Upper lobe of right lung (tissue), 1 donor: ENCODE data around the gene NRXN3. TPM values are rescaled to one million over a fixed set of nuclear protein-coding genes. Genes with fewer than 3 reads are reported as not detected.

Experiments used
- ATAC-seq: fragments of 200-7000 bp; cut with Tn5 transposase; one replicate; pipeline ENCODE4 v1.9.1; 2020; ENCODE audit warnings: mild to moderate bottlenecking, moderate library complexity
- DNase-seq: peaks from one replicate; pipeline ENCODE4 v3.0.0-alpha.2; 2020
- H3K27ac ChIP-seq: fragments of 200-600 bp; one replicate; pipeline ENCODE4 v1.8.0; 2022
- H3K27me3 ChIP-seq: fragments of 200-600 bp; one replicate; pipeline ENCODE4 v1.8.0; 2022; ENCODE audit warnings: mild to moderate bottlenecking
- H3K36me3 ChIP-seq: fragments of 200-600 bp; one replicate; pipeline ENCODE4 v1.8.0; 2022
- H3K4me1 ChIP-seq: fragments of 200-600 bp; one replicate; pipeline ENCODE4 v1.8.0; 2022
- H3K4me3 ChIP-seq: fragments of 200-600 bp; one replicate; pipeline ENCODE4 v1.8.0; 2022; ENCODE audit warnings: mild to moderate bottlenecking
- H3K9me3 ChIP-seq: fragments of 200-600 bp; one replicate; pipeline ENCODE4 v1.8.0; 2022
- intact Hi-C: fragments of 100-400 bp; cut with DNase I; formaldehyde crosslinking; loops from one replicate; pipeline ENCODE4 v1.11.0; 2022
- total RNA-seq: library from RNA; stranded (reverse); fragmentation: NEBNext Ultra II Directional; extraction: Animal tissue kit (Norgen Biotek cat#: 25700); gene quantifications from one replicate; pipeline ENCODE4 v1.2.1, GENCODE V29; 2021
- TF ChIP-seq, protein P1 (sequence below): fragments of 200-600 bp; IDR thresholded peaks from one replicate; pipeline ENCODE4 v1.8.0; 2022; ENCODE audit warnings: antibody characterized with exemption
- donor health status: DM: no; HTN: yes; CAD: no; lungs with severe emphysema.

Gene NRXN3
- total RNA-seq, 1 donor from 2014 or later, result 10.0 TPM

DNA sequence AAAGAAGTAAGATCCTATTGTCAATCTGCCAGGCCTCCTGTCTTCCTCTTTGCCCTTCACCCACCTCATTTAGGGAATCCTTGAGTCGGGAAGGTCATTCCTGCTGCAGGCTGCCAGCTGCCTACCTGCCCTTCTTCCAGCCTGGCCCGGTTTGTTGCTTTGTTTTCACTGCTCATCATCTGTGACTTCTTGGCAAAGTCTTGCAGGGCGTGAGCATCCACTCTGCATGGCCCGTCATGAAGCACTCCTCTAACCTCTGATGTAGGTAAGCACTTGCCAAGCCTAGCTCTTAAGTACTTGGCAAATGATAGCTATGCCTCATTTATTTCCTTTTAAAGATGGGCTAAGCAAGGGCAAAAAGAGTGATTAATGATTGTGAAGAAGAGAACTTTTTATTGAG is 192.8 kb downstream of the NRXN3 start:
- ATAC-seq (peak; percentile 33), DNase-seq (no peak)
- no peaks in the 10 kb centered on the region for H3K36me3 ChIP-seq
- intact Hi-C loops, result no loop called here
- H3K9me3 ChIP-seq, result no peaks in the 10 kb centered on the region
- TF ChIP-seq, protein P1, sequence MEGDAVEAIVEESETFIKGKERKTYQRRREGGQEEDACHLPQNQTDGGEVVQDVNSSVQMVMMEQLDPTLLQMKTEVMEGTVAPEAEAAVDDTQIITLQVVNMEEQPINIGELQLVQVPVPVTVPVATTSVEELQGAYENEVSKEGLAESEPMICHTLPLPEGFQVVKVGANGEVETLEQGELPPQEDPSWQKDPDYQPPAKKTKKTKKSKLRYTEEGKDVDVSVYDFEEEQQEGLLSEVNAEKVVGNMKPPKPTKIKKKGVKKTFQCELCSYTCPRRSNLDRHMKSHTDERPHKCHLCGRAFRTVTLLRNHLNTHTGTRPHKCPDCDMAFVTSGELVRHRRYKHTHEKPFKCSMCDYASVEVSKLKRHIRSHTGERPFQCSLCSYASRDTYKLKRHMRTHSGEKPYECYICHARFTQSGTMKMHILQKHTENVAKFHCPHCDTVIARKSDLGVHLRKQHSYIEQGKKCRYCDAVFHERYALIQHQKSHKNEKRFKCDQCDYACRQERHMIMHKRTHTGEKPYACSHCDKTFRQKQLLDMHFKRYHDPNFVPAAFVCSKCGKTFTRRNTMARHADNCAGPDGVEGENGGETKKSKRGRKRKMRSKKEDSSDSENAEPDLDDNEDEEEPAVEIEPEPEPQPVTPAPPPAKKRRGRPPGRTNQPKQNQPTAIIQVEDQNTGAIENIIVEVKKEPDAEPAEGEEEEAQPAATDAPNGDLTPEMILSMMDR, result no peak
- H3K27me3 ChIP-seq, result no peaks in the 10 kb centered on the region
- no peak overlapping the region for H3K27ac ChIP-seq
- no peaks in the 10 kb centered on the region for H3K4me1 ChIP-seq
- H3K4me3 ChIP-seq, result no peak overlapping the region

DNA sequence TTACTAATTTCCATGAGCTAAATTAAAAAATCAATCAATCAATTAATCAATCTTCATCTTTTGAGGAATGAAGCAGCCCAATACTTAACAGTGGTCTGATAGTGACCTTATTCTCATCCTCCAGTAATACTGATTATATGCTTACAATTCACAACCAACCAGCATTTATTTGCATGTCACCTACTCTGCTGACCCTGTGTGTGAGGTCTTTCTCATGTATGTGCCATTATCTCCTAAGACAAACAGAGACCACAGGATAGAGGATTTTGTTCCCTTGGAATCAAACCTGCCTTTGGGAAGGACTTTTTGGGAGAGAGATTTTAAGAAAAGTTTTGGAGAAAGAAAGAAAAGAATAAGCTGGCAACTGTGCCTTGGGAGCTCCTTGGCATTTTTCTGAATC is 197.2 kb downstream of the NRXN3 start:
- TF ChIP-seq, protein P1, result no peak
- Histone ChIP-seq H3K27ac (no peak overlapping the region), H3K36me3 (no peaks in the 10 kb centered on the region), H3K9me3 (no peaks in the 10 kb centered on the region), H3K4me3 (no peak overlapping the region), H3K4me1 (no peaks in the 10 kb centered on the region), H3K27me3 (no peaks in the 10 kb centered on the region)
- intact Hi-C loops, result no loop called here
- ATAC-seq, result no peak
- DNase-seq, result no peak

DNA sequence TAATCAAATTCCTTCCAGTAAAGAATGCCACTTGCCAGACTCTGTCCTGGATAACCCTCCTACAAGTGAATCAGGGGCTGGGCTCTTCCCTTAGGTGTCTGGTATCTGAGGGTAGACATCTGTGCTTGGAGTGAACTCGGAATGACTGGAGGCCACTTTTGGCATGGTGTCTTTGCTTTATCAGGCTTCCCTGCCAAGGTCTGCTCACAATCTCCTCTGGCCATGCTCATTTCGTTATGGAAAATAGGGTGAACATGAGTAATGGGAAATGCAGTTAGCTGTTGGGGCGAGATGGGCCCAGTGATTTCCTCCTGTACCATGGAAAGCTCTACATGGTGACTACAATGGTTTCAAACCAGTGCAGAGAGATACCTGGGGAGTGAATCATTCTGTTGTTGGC is 212.9 kb downstream of the NRXN3 start:
- Histone ChIP-seq H3K9me3 (no peaks in the 10 kb centered on the region), H3K36me3 (no peaks in the 10 kb centered on the region), H3K4me1 (no peaks in the 10 kb centered on the region), H3K4me3 (no peak overlapping the region), H3K27me3 (no peaks in the 10 kb centered on the region), H3K27ac (no peak overlapping the region)
- DNase-seq, result no peak
- no peak for ATAC-seq
- intact Hi-C loops, result no loop called here
- TF ChIP-seq, protein P1, result no peak

DNA sequence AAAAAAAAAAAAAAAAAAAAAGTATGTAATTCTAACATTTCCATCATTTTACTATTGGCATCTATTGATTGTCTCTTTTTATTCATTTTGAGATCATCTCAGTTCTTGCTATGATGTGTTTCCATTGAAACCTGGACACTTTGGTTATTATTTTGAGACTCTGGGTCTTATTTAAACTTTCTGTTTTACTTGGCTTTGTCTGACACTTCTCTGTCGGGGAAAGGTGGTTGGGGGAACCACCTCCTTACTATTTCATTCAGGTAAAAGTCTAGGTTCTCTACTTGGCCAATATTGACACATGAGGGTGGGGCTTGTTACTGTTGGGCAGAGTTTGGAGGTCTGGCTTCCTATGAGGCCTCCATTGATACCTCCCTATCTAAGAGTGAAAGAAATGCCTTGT is 228.0 kb downstream of the NRXN3 start:
- H3K4me1 ChIP-seq, result no peaks in the 10 kb centered on the region
- H3K27ac ChIP-seq, result no peak overlapping the region
- TF ChIP-seq, protein P1, result no peak
- intact Hi-C loops, result no loop called here
- no peak overlapping the region for H3K4me3 ChIP-seq
- ATAC-seq, result no peak
- no peaks in the 10 kb centered on the region for H3K27me3 ChIP-seq
- H3K9me3 ChIP-seq, result no peaks in the 10 kb centered on the region
- no peak for DNase-seq
- H3K36me3 ChIP-seq, result no peaks in the 10 kb centered on the region

DNA sequence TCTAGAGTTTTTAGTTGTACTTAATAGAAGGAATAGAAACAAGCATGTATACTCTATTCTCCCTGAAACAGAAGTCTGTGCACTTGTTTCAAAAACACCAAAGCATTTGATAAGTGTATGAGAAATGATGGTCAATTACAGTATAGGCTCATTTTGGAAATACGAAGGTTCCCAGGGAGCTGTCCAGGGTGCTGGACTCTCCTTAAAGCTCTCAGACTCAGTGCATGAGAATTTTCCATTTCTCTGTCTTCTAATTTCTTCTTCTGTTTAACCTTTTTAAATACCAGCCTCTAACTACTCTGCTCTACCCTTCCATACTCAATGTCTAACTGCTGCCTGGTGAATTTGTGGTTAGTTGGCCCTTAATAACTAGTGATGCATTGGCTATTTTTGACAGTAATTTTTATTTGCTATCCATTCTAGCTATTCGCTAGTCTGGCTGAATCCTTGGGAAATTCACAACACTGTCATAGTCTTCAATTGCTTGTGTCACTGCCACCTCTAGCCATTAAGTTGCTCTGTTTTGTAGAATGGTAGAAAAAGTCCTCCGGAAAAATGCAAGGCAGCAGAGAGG is 229.2 kb downstream of the NRXN3 start:
- Histone ChIP-seq H3K36me3 (no peaks in the 10 kb centered on the region), H3K27ac (no peak overlapping the region), H3K4me3 (no peak overlapping the region), H3K9me3 (no peaks in the 10 kb centered on the region), H3K4me1 (no peaks in the 10 kb centered on the region), H3K27me3 (no peaks in the 10 kb centered on the region)
- TF ChIP-seq, protein P1, result no peak
- ATAC-seq, result no peak
- no peak for DNase-seq
- intact Hi-C loops, result no loop called here

DNA sequence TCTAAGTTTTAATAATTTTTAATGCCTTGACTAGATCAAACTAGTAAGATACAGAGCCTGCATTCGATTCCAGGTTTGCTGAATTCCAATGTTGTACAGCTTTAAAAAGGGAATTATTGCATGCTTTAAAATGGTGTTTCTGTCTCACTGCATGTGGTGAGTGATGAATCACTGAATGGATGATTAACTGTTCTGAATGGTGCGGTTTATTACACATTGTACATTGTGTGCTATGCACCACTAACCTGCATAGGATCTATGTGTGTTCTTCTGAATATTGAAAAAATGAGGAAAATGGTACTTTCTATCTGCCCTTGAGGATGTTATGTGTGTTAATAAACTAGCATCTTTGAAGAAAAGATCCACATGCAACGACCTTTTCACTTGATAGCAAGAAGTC is 231.7 kb downstream of the NRXN3 start:
- H3K27ac ChIP-seq, result no peak overlapping the region
- H3K36me3 ChIP-seq, result no peaks in the 10 kb centered on the region
- H3K27me3 ChIP-seq, result no peaks in the 10 kb centered on the region
- intact Hi-C loops, result no loop called here
- ATAC-seq, result no peak
- DNase-seq, result no peak
- TF ChIP-seq, protein P1, result no peak
- no peaks in the 10 kb centered on the region for H3K9me3 ChIP-seq
- no peak overlapping the region for H3K4me3 ChIP-seq
- no peaks in the 10 kb centered on the region for H3K4me1 ChIP-seq
